WTC11 (cell line): ENCODE results near the gene NEB.

Experiments
- CTCF ChIP-seq: fragments of 200-600 bp; IDR thresholded peaks from 2 replicates; pipeline ENCODE4 v1.8.0; 2022; ENCODE audit warnings: antibody characterized with exemption
- FOXK1 ChIP-seq: sonication (generic); formaldehyde crosslinking; IDR thresholded peaks from 2 replicates; pipeline ENCODE4 v1.8.0; 2022; ENCODE audit warnings: mild to moderate bottlenecking, moderate library complexity, missing genetic modification reagents
- MAX ChIP-seq: sonication (generic); formaldehyde crosslinking; IDR thresholded peaks from 2 replicates; pipeline ENCODE4 v1.8.0; 2022; ENCODE audit warnings: mild to moderate bottlenecking, missing genetic modification reagents
- SMAD3 ChIP-seq: sonication (generic); formaldehyde crosslinking; IDR thresholded peaks from 2 replicates; pipeline ENCODE4 v1.8.0; 2022; ENCODE audit warnings: missing genetic modification reagents, mild to moderate bottlenecking, borderline replicate concordance
- TEAD1 ChIP-seq: sonication (generic); formaldehyde crosslinking; IDR thresholded peaks from 2 replicates; pipeline ENCODE4 v1.8.0; 2022; ENCODE audit warnings: mild to moderate bottlenecking, missing genetic modification reagents
- TEAD4 ChIP-seq: sonication (generic); formaldehyde crosslinking; IDR thresholded peaks from 2 replicates; pipeline ENCODE4 v1.8.0; 2022; ENCODE audit warnings: mild to moderate bottlenecking, missing genetic modification reagents
- USF2 ChIP-seq: sonication (generic); formaldehyde crosslinking; IDR thresholded peaks from 2 replicates; pipeline ENCODE4 v1.8.1; 2023; ENCODE audit warnings: mild to moderate bottlenecking, missing genetic modification reagents, moderate library complexity
- ZNF232 ChIP-seq: sonication (generic); formaldehyde crosslinking; IDR thresholded peaks from 2 replicates; pipeline ENCODE4 v1.8.0; 2022; ENCODE audit warnings: mild to moderate bottlenecking, missing genetic modification reagents
- TF ChIP-seq, protein P1 (sequence below): sonication (generic); formaldehyde crosslinking; IDR thresholded peaks from 2 replicates; pipeline ENCODE4 v1.8.1; 2022; ENCODE audit warnings: mild to moderate bottlenecking, missing genetic modification reagents, moderate library complexity, borderline replicate concordance
- TF ChIP-seq, protein P2 (sequence below): sonication (generic); formaldehyde crosslinking; conservative IDR thresholded peaks from 2 replicates; pipeline ENCODE4 v1.8.1; 2023; ENCODE audit warnings: mild to moderate bottlenecking, low read depth, missing genetic modification reagents, moderate library complexity

GRCh38 chr2:151664520-151664919 is 69.8 kb downstream of the NEB start:
- TF ChIP-seq ZNF232 (CRISPR knock-in tag) (no peak), USF2 (CRISPR knock-in tag) (no peak), TEAD4 (CRISPR knock-in tag) (no peak), CTCF (no peak), TEAD1 (no peak), FOXK1 (CRISPR knock-in tag) (no peak), MAX (CRISPR knock-in tag) (no peak), SMAD3 (no peak)
- TF ChIP-seq, protein P1, sequence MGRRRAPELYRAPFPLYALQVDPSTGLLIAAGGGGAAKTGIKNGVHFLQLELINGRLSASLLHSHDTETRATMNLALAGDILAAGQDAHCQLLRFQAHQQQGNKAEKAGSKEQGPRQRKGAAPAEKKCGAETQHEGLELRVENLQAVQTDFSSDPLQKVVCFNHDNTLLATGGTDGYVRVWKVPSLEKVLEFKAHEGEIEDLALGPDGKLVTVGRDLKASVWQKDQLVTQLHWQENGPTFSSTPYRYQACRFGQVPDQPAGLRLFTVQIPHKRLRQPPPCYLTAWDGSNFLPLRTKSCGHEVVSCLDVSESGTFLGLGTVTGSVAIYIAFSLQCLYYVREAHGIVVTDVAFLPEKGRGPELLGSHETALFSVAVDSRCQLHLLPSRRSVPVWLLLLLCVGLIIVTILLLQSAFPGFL (CRISPR knock-in tag) = no peak
- TF ChIP-seq, protein P2, sequence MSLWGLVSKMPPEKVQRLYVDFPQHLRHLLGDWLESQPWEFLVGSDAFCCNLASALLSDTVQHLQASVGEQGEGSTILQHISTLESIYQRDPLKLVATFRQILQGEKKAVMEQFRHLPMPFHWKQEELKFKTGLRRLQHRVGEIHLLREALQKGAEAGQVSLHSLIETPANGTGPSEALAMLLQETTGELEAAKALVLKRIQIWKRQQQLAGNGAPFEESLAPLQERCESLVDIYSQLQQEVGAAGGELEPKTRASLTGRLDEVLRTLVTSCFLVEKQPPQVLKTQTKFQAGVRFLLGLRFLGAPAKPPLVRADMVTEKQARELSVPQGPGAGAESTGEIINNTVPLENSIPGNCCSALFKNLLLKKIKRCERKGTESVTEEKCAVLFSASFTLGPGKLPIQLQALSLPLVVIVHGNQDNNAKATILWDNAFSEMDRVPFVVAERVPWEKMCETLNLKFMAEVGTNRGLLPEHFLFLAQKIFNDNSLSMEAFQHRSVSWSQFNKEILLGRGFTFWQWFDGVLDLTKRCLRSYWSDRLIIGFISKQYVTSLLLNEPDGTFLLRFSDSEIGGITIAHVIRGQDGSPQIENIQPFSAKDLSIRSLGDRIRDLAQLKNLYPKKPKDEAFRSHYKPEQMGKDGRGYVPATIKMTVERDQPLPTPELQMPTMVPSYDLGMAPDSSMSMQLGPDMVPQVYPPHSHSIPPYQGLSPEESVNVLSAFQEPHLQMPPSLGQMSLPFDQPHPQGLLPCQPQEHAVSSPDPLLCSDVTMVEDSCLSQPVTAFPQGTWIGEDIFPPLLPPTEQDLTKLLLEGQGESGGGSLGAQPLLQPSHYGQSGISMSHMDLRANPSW = no peak
